Measurements from ENCODE around the gene MORN5.

DNA sequence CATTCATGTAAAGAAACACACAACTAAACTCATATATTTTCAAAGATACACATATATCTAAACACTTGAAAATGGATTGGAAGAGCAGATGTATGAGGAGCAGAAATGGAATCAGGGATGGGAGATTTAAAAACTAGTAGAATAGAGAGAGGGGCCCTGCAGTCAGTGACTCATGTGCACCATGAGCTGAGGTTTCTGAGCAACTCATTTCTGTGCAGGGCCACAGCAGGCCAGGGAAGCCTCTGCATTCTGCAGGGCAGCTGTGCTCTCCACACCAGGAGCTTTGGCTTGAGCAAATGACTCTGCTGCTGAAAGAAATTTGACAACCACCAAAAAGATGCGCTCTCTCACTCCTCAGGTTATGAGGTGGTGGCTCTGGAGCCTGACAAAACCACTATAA lies 41.9 kb downstream of the MORN5 start:
- TF ChIP-seq, protein P1, sequence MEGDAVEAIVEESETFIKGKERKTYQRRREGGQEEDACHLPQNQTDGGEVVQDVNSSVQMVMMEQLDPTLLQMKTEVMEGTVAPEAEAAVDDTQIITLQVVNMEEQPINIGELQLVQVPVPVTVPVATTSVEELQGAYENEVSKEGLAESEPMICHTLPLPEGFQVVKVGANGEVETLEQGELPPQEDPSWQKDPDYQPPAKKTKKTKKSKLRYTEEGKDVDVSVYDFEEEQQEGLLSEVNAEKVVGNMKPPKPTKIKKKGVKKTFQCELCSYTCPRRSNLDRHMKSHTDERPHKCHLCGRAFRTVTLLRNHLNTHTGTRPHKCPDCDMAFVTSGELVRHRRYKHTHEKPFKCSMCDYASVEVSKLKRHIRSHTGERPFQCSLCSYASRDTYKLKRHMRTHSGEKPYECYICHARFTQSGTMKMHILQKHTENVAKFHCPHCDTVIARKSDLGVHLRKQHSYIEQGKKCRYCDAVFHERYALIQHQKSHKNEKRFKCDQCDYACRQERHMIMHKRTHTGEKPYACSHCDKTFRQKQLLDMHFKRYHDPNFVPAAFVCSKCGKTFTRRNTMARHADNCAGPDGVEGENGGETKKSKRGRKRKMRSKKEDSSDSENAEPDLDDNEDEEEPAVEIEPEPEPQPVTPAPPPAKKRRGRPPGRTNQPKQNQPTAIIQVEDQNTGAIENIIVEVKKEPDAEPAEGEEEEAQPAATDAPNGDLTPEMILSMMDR (IDR thresholded peaks at IDR 0.05): no peak
- TF ChIP-seq POLR2A (IDR thresholded peaks at IDR 0.05) (no peak), POLR2AphosphoS5 (IDR thresholded peaks at IDR 0.05) (no peak), EP300 (IDR thresholded peaks at IDR 0.05; ENCODE audit: low read depth) (no peak)

Data from transverse colon (tissue), 4 donors.